ENCODE data around the gene COX6A2.

GRCh38 chr16:31452631-31453106 is 24.5 kb upstream of the COX6A2 start:
- TF ChIP-seq CTCF (IDR thresholded peaks at IDR 0.05; ENCODE audit: poor library complexity, severe bottlenecking) (no peak), POLR2AphosphoS5 (IDR thresholded peaks at IDR 0.05) (no peak)

Data from neural cell (in vitro differentiated cells).